AG04449 (cell line): ENCODE data around the gene LTN1.

Experiments used
- CTCF ChIA-PET: fragments of 350-600 bp; formaldehyde crosslinking; extraction: SDS; loops from one replicate; lab custom pipeline; 2021; ENCODE audit warnings: antibody characterized with exemption; lab: Yijun Ruan, JAX
- POLR2A ChIA-PET: fragments of 400-600, 350-600 bp; formaldehyde crosslinking; extraction: SDS; loops from one replicate; lab custom pipeline; 2020; ENCODE audit warnings: antibody characterized with exemption, inconsistent platforms; lab: Yijun Ruan, JAX
- DNase-seq: peaks from one replicate; pipeline ENCODE4 v3.0.0-alpha.2; 2010; ENCODE audit warnings: low read depth, low spot score
- H3K4me3 ChIP-seq: 2 replicates; pipeline ENCODE4 v1.5.1; 2011; ENCODE audit warnings: low read depth, mild to moderate bottlenecking, control low read depth, low read length
- CTCF ChIP-seq: IDR thresholded peaks from one replicate; pipeline ENCODE4 v1.5.1; 2011; ENCODE audit warnings: mild to moderate bottlenecking, moderate library complexity, low read length, control low read depth, inconsistent platforms; ENCODE audit not compliant: insufficient read depth; ENCODE audit errors: missing control alignments

Gene LTN1

GRCh38 chr21:28992526-28993292 is at the start of gene LTN1:
LTN1 (minus strand) TSS chr21:28992877; CDS start chr21:28992805, 72 bp downstream.
- ChIA-PET POLR2A (interaction anchor here (1.1 to 1.3 kb wide), 2 partner anchors 10 to 32 kb away, joined by 3 to 19 read pairs; partner anchors contain the start of gene USP16), CTCF (interaction anchor here (1.3 kb wide), 1 partner anchor 53 kb away, joined by 3 read pairs; no protein-coding TSS in a partner anchor)
- peak within 1 kb of the TSS; percentile 96 for H3K4me3 ChIP-seq
- DNase-seq = peak; percentile 97
- no peak for TF ChIP-seq CTCF

- no peak for DNase-seq
- POLR2A ChIA-PET = no interaction called here
- no peak overlapping the region for H3K4me3 ChIP-seq
- TF ChIP-seq CTCF = no peak
- CTCF ChIA-PET = no interaction called here
Measured at GRCh38 chr21:29034678-29035077, 42.0 kb upstream of the LTN1 start.

GRCh38 chr21:29033871-29034270 is 41.2 kb upstream of the LTN1 start:
- H3K4me3 ChIP-seq = no peak overlapping the region
- ChIA-PET CTCF (interaction anchor here (1.5 kb wide), 1 partner anchor 15 kb away, joined by 3 read pairs; the partner anchor contains the start of gene RWDD2B), POLR2A (no interaction called here)
- no peak for TF ChIP-seq CTCF
- no peak for DNase-seq

- TF ChIP-seq CTCF = no peak
- DNase-seq = no peak
- ChIA-PET CTCF (interaction anchor here (1.5 kb wide), 1 partner anchor 14 kb away, joined by 3 read pairs; the partner anchor contains the start of gene RWDD2B), POLR2A (no interaction called here)
- H3K4me3 ChIP-seq = no peak overlapping the region
Measured at GRCh38 chr21:29033301-29033700, 40.6 kb upstream of the LTN1 start.

- H3K4me3 ChIP-seq = no peak overlapping the region
- no peak for DNase-seq
- ChIA-PET POLR2A (interaction anchor here (1.5 kb wide), 1 partner anchor 12 kb away, joined by 5 read pairs; no protein-coding TSS in a partner anchor), CTCF (no interaction called here)
- no peak for TF ChIP-seq CTCF
Measured at GRCh38 chr21:29030909-29031308, 38.2 kb upstream of the LTN1 start.

- no peak overlapping the region for H3K4me3 ChIP-seq
- no peak for TF ChIP-seq CTCF
- ChIA-PET POLR2A (no interaction called here), CTCF (no interaction called here)
- DNase-seq = no peak
Measured at GRCh38 chr21:29029524-29029923, 36.8 kb upstream of the LTN1 start.
